T-helper 17 cell (primary cell): ENCODE measurements around the gene MMP26. TPM values are rescaled to one million over a fixed set of nuclear protein-coding genes. Genes with fewer than 3 reads are reported as not detected.
"Not testable (repeated sequence)": the region's sequence is repeated elsewhere in the genome, so short reads cannot be mapped to it uniquely, and the experiment has no call there.

ENCODE experiments used
- ATAC-seq: fragments of 150-1000 bp; cut with Tn5 transposase; 2 replicates; pipeline ENCODE4 v1.10.0; 2021; ENCODE audit warnings: mild to moderate bottlenecking, moderate library complexity
- DNase-seq, 3 donors: peaks; one replicate each; pipeline versions ENCODE4 v3.0.0 to v3.0.0-alpha.2; 2020 to 2021
- H3K9me3 ChIP-seq: one replicate; pipeline ENCODE4 v1.7.0; 2013; ENCODE audit warnings: low read length, mild to moderate bottlenecking; ENCODE audit not compliant: control insufficient read depth, poor library complexity, severe bottlenecking
- H3K27ac Mint-ChIP-seq: one replicate; pipeline ENCODE4 v1.8.0; 2022; ENCODE audit warnings: mild to moderate bottlenecking, moderate library complexity, mixed read lengths
- H3K27me3 Mint-ChIP-seq: one replicate; pipeline ENCODE4 v1.8.0; 2022; ENCODE audit warnings: mixed read lengths
- H3K36me3 Mint-ChIP-seq: one replicate; pipeline ENCODE4 v1.8.0; 2022; ENCODE audit warnings: low read depth, mixed read lengths
- H3K4me1 Mint-ChIP-seq: one replicate; pipeline ENCODE4 v1.8.0; 2022; ENCODE audit warnings: mild to moderate bottlenecking, mixed read lengths
- H3K4me3 Mint-ChIP-seq: one replicate; pipeline ENCODE4 v1.8.0; 2022; ENCODE audit warnings: mild to moderate bottlenecking, moderate library complexity, mixed read lengths
- total RNA-seq, 4 donors: library from RNA in 2 of 4; stranded (reverse) in 2 of 4; gene quantifications; one replicate each; pipeline ENCODE4 v1.2.3 and lab custom pipeline; 2022 to 2026

The MMP26 gene
- total RNA-seq, 2 donors from 2014 or later = not detected

DNA sequence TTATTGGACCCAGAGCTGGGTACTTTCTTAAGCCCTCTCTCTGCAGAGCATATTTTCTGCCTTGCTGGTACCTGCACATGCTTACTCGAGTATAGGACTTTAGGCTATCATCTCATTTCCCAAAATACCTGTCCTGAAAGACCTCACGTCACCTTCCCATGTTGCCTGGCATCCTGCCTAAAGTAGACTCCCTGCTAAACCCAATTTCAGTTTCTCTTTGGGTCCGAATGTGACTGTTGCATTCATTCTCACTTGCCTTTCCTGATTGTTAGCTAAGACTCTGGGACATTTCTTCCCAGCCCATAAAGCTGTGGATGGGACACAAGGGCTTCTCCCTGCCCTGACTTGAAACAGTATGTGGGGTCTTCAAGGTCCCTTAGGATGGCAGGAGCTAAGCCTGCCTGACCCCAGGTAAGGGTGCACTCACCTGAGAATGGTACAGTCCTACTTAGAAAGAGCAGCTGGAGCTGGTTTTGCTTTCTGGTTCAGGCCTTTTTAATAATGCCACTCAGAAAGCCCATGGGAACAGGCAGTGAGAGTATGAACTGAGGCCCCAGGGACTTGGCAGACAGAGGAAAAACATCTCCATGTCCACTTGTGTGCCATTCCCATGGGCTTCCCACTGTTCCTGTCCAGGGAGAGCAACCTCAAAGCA lies 19.8 kb upstream of the MMP26 start:
- no peak overlapping the region for H3K27ac Mint-ChIP-seq
- H3K4me3 Mint-ChIP-seq = no peak overlapping the region

DNA sequence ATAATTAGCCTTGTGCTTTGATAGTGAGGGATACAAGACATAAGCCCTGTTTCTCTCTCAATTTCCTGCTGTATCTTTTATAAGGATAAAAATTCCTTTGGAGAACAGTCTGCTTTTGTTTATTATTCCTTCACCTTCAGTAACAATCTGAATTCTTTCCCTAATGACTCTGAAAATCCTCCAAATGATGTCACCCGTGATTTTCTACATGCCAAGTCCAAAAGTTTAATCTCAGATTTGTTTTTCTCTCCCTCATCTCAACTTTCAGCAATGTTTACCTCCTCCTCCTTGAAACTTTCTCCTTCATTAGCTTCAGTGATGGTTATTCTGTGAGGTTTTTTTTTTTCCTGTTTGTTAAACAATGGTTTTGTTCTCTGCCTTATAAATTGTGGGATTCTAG lies 9.1 kb upstream of the MMP26 start:
- no peak for ATAC-seq
- Mint-ChIP-seq H3K4me3 (no peak overlapping the region), H3K27me3 (peaks cover 22% of the 10 kb centered on the region), H3K36me3 (no peaks in the 10 kb centered on the region), H3K4me1 (no peaks in the 10 kb centered on the region), H3K27ac (no peak overlapping the region)
- no peaks in the 10 kb centered on the region for H3K9me3 ChIP-seq
- DNase-seq = no peak

More for the DNA sequence above, 19.8 kb upstream of the MMP26 start:
- Mint-ChIP-seq H3K4me1 (no peaks in the 10 kb centered on the region), H3K36me3 (no peaks in the 10 kb centered on the region), H3K27me3 (peaks cover 16% of the 10 kb centered on the region)
- DNase-seq = no peak
- ATAC-seq = no peak
- no peaks in the 10 kb centered on the region for H3K9me3 ChIP-seq

DNA sequence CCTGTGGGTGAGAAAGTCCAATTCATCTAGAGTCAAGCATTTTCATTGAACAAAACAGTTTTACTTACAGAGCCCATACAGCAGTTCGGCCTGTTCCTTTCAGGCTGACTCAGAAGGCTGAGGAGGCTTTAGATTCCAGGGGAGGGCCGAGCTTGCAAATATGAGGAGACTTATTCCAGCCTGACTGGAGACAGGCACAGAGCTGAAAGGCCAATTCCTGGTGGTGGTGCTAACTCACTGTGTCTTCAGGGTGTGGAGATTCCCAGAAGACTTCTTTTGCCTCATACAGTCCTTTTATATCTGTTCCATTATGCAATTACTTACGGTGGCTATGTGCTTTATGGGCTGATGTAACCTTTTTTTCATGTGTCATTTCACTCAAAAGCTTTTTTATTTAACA lies 7.0 kb upstream of the MMP26 start, which contains the start of gene OR51E2:
OR51E2 (minus strand) TSS at position 269 of the 400 bp plus-strand sequence. CDS start 15,142 bp downstream, outside the sequence.
- no peak within 1 kb of the TSS for H3K27ac Mint-ChIP-seq
- peaks cover 12% of the 10 kb centered on the region for H3K27me3 Mint-ChIP-seq
- no peak for ATAC-seq
- DNase-seq = no peak
- no peaks in the 10 kb centered on the region for H3K36me3 Mint-ChIP-seq
- peaks cover 2% of the 10 kb centered on the region for H3K4me1 Mint-ChIP-seq
- no peaks in the 10 kb centered on the region for H3K9me3 ChIP-seq
- no peak within 1 kb of the TSS for H3K4me3 Mint-ChIP-seq

DNA sequence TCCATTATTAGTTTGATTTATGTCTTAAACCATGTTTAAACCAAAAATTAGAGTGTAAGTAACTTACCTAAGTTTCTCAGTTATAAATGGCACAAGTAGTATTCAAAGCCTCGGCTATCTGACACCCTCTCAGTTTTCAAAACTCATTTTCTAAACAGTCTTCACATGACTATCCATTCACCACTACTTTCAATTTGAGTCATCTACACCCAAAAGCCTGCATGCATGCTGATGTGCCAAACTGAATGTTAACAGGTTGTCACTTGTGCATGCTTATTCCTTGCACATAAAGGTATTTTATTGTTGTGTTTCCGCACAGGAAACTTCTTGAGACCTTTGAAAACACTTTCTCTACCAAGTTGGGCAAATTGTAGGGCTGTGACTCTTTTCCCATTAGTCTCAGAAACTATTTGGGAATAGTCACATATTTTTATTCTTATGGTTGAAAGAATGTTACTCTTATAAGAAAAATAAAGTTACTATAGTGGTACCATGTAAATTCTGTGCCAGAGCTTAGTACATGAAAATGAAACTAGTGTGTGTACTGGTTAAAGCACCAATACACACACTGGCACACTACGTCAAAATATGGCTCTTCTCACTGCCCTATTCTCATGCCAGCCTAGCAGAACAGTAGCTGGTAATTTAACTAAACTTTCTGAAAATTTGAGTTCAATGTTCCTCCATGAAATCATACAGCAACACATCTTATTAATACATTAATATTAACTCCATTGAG lies 4.7 kb upstream of the MMP26 start:
- DNase-seq = no peak
- Mint-ChIP-seq H3K27me3 (peaks cover 27% of the 10 kb centered on the region), H3K4me3 (no peak overlapping the region)

DNA sequence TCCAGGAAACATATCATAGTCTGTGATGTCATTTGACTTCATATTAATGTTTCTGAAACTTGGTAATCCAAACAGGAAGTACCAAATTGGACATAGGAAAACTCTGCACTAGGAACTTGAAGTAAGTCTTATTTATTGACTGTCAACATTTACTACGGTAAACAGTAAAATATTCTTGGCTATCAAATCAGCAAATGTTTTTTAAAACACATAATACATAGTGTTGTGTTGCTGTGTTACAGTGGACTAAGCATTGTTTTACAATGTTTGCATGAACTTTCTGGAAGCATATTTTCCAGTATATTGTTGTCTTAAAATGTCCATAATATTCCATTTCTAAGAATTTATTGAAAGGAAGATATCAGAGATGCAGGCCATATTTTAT lies 4.2 kb upstream of the MMP26 start:
- Mint-ChIP-seq H3K4me3 (no peak overlapping the region), H3K4me1 (peaks cover 2% of the 10 kb centered on the region), H3K27ac (no peak overlapping the region), H3K27me3 (peaks cover 32% of the 10 kb centered on the region), H3K36me3 (no peaks in the 10 kb centered on the region)
- DNase-seq (no peak), ATAC-seq (no peak)
- no peaks in the 10 kb centered on the region for H3K9me3 ChIP-seq

More for the DNA sequence above, 4.7 kb upstream of the MMP26 start:
- Mint-ChIP-seq H3K4me1 (peaks cover 2% of the 10 kb centered on the region), H3K27ac (no peak overlapping the region), H3K36me3 (no peaks in the 10 kb centered on the region)
- H3K9me3 ChIP-seq = no peaks in the 10 kb centered on the region
- ATAC-seq = no peak

DNA sequence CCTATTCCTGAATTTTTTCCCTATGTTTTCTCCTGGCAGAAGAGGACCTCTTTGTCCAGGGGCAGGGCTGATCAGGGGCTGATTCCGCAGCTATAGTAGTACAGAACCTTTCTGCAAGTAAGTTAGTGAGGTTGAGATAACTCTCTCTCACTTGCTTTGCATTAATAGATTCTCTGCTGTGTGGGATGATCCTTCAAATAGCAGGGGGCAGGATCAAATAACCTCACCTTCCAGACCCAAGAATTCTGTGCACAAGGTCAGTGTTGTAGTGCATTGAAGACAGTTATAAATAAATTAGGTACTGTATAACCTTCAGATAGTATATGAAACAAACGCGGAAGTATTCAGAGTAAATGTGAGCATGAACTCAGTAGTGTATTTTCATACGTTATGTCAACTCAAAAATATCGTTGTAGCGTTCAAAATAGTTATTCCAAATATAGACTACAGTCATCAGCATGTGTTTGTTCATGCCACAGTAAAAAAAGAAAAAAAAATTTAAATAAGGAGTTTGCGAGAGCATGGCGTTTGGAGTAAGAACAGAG lies 278 bp downstream of the MMP26 start:
- H3K4me3 Mint-ChIP-seq = no peak overlapping the region
- DNase-seq = no peak
- H3K4me1 Mint-ChIP-seq = peaks cover 2% of the 10 kb centered on the region
- H3K9me3 ChIP-seq = no peaks in the 10 kb centered on the region
- peaks cover 43% of the 10 kb centered on the region for H3K27me3 Mint-ChIP-seq
- no peak for ATAC-seq
- H3K36me3 Mint-ChIP-seq = no peaks in the 10 kb centered on the region
- H3K27ac Mint-ChIP-seq = no peak overlapping the region

DNA sequence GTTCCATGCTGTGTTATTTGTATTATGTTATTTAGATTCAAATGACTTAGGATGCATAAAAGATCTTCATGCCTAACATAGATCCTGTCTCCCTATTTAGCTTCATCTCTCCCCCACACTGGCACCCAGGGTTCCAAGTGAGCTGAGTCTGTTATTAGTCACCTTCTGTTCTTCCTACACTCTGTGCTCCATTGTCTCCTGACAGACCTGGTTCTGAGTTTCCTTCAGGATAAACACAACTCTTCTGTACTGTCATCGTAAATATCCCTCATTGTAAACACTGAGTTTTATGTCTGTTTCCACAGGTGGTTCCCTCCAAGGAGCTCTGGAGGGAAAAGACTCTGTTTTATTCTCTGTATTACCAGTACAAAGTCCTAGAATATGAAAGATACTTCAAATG lies 8.7 kb downstream of the MMP26 start:
- no peaks in the 10 kb centered on the region for H3K4me1 Mint-ChIP-seq

DNA sequence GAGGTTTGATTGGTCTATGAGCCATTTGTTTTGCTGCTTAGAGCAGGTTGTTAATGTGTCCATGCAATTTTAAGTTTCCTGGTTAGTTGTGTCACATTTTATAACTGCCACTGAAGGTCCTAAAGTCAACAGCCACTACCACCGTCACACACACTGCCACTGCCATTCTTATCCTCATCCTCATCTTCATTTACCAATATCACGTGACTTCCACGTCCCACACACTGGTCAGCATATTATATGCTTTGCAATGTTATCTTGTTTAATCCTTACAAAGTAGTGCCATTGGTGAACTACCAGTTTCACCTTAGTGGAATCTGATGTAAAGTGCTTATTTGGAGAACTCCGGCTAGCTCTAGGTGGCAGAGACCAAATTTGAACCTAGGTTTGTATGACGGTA lies 9.7 kb downstream of the MMP26 start:
- no peaks in the 10 kb centered on the region for H3K36me3 Mint-ChIP-seq
- DNase-seq (no peak), ATAC-seq (no peak)
- peaks cover 49% of the 10 kb centered on the region for H3K27me3 Mint-ChIP-seq
- H3K9me3 ChIP-seq = no peaks in the 10 kb centered on the region
- no peak overlapping the region for H3K4me3 Mint-ChIP-seq
- no peak overlapping the region for H3K27ac Mint-ChIP-seq
- H3K4me1 Mint-ChIP-seq = no peaks in the 10 kb centered on the region

More for the DNA sequence above, 8.7 kb downstream of the MMP26 start:
- H3K4me3 Mint-ChIP-seq = no peak overlapping the region
- H3K36me3 Mint-ChIP-seq = no peaks in the 10 kb centered on the region
- DNase-seq (no peak), ATAC-seq (no peak)
- no peak overlapping the region for H3K27ac Mint-ChIP-seq
- peaks cover 53% of the 10 kb centered on the region for H3K27me3 Mint-ChIP-seq
- H3K9me3 ChIP-seq = no peaks in the 10 kb centered on the region

DNA sequence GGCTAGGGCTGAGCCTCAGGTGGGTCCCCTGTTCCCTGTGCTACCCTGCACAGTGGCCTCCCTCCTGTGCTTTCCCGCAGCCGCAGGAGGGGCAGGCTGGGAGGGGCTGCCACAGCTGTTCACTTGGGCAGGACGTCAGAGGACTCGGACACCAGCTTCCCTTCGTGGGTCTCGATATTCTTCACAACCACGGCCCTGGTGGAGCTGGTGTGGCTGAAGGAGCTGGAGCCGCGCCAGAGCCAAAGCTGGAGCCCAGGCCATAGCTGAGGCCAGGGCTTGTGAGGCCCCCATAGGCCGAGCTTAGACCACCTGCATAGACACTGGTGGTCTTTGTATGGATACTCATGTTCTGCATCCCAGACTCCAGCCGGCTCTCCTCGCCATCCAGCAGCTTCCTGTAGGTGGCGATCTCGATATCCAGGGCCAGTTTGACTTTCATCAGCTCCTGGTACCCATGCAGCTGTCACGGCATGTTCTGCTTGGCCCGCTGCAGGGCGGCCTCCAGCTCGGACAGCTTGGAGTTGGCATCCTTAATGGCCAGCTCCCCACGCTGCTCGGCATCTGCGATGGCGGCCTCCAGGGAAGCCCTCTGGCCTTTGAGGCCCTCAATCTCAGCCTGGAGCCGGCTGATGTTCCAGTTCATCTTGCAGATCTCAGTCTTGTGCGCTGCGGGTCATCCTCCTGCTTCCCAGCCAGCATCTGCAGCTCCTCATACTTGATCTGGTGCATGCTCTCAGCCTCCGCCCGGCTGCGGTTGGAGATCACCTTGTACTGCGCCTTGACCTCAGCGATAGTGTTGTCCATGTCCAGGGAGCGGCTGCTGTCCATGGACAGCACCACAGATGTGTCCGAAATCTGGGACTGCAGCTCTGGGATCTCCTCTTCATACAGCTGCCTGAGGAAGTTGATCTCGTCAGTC lies 18.3 kb downstream of the MMP26 start:
- not testable (repeated sequence) for H3K4me3 Mint-ChIP-seq, ATAC-seq, H3K36me3 Mint-ChIP-seq, H3K9me3 ChIP-seq, H3K27ac Mint-ChIP-seq, DNase-seq, H3K4me1 Mint-ChIP-seq
- peaks cover 18% of the 10 kb centered on the region for H3K27me3 Mint-ChIP-seq

DNA sequence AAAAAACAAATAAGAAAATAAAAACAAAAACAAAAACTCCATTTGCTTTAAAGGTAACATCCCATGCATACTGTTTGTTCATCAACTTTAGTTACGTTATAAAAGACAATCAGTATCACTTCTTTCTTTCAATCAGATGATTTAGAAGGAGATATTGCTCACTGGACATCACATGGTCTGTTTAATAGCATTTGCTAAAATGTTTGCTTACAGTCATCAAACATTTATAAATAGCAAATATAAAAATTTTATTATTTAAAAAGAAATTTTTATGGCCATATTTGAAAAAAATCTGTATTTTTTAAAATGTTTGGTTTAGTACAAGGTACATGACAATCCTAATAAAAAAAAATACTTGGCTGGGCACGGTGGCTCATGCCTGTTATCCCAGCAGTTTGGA lies 22.6 kb downstream of the MMP26 start:
- no peaks in the 10 kb centered on the region for H3K9me3 ChIP-seq
- no peak overlapping the region for H3K4me3 Mint-ChIP-seq
- H3K4me1 Mint-ChIP-seq = no peaks in the 10 kb centered on the region
- no peak overlapping the region for H3K27ac Mint-ChIP-seq
- H3K27me3 Mint-ChIP-seq = peaks cover 9% of the 10 kb centered on the region
- no peaks in the 10 kb centered on the region for H3K36me3 Mint-ChIP-seq
- no peak for DNase-seq
- no peak for ATAC-seq

DNA sequence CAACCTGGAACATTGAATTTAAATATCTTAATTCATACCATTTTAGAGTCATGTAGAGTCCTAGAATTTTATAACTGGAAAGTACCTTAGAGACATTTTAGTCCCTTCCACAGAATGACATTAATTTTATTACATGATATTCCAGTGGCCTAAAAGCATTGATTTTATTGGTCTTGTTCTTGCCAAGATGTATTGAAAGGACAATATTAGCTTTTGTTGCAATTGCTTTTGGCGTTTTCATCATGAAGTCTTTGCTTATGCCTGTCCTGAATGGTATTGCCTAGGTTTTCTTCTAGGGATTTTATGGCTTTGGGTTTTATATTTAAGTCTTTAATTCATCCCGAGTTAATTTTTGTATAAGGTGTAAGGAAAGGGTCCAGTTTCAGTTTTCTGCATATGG lies 36.2 kb downstream of the MMP26 start:
- no peak overlapping the region for H3K4me3 Mint-ChIP-seq
- H3K36me3 Mint-ChIP-seq = no peaks in the 10 kb centered on the region
- H3K27me3 Mint-ChIP-seq = peaks cover 21% of the 10 kb centered on the region
- no peaks in the 10 kb centered on the region for H3K9me3 ChIP-seq
- ATAC-seq = no peak
- DNase-seq = no peak
- no peak overlapping the region for H3K27ac Mint-ChIP-seq
- H3K4me1 Mint-ChIP-seq = no peaks in the 10 kb centered on the region

DNA sequence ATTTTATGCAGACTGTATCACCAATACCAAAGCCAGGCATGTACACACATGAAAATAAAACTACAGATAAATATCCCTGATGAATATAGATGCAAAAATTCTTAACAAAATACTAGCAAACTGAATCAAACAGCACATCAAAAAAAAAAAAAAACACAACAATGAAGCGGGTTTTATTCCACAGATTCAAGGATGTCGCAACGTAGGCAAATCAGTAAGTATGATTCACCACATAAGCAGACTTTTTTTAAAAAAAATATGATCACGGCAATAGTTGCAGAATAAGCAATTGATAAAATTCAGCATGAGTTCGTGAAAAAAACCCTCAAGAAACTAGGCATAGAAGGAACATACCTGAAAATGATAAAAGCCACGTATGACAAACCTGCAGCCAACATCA lies 43.9 kb downstream of the MMP26 start:
- H3K36me3 Mint-ChIP-seq = no peaks in the 10 kb centered on the region
- H3K4me3 Mint-ChIP-seq = no peak overlapping the region
- H3K9me3 ChIP-seq = no peaks in the 10 kb centered on the region
- DNase-seq (no peak), ATAC-seq (no peak)
- H3K27ac Mint-ChIP-seq = no peak overlapping the region
- H3K4me1 Mint-ChIP-seq = no peaks in the 10 kb centered on the region
- H3K27me3 Mint-ChIP-seq = peaks cover 24% of the 10 kb centered on the region

DNA sequence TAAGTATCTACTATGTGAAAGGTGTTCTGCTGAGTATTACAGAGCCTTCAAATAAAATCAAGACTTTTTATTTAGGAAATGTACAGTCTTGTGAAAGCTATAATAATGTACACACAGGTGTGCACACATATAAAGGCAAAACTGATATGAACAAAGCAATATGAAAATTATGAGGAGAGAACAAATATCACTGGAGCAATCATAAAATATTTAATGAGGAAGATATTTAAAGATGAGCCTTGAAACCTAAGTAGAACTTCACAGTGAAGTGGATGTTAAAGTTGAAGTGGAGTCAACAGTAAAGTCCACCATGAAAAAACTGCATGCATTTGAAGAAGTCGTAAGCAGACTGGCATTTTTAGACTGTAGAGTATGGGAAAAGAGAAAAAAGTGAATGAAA lies 46.6 kb downstream of the MMP26 start:
- H3K4me1 Mint-ChIP-seq = no peaks in the 10 kb centered on the region
- peaks cover 18% of the 10 kb centered on the region for H3K27me3 Mint-ChIP-seq
- no peak for DNase-seq
- no peaks in the 10 kb centered on the region for H3K9me3 ChIP-seq
- no peak overlapping the region for H3K27ac Mint-ChIP-seq
- no peak overlapping the region for H3K4me3 Mint-ChIP-seq
- no peak for ATAC-seq
- H3K36me3 Mint-ChIP-seq = no peaks in the 10 kb centered on the region
